Naive B cell (primary cell): ENCODE measurements around the gene NEAT1. TPM values are rescaled to one million over a fixed set of nuclear protein-coding genes. Genes with fewer than 3 reads are reported as not detected.
A peak's percentile ranks its signal among the peaks of the same experiment; 100 is the strongest.

ENCODE experiments used
- ATAC-seq, 2 donors: fragments of 150-1000 bp; cut with Tn5 transposase; 2 replicates each; pipeline ENCODE4 v1.10.0; 2021; ENCODE audit warnings: low read depth in 2 of 2, mild to moderate bottlenecking in 2 of 2, moderate library complexity in 2 of 2
- DNase-seq: peaks from one replicate; pipeline ENCODE4 v3.0.0; 2022
- H3K27ac Mint-ChIP-seq, 6 donors: one replicate each; pipeline ENCODE4 v1.8.0; 2020 to 2022; ENCODE audit warnings: mild to moderate bottlenecking in 6 of 6, mixed read lengths in 6 of 6, moderate library complexity in 5 of 6, inconsistent platforms in 2 of 6
- H3K27me3 Mint-ChIP-seq, 3 donors: one replicate each; pipeline ENCODE4 v1.8.0; 2021 to 2022; ENCODE audit warnings: mixed read lengths in 3 of 3, mild to moderate bottlenecking in 1 of 3
- H3K36me3 Mint-ChIP-seq, 2 donors: one replicate each; pipeline ENCODE4 v1.8.0; 2020 to 2022; ENCODE audit warnings: mixed read lengths in 2 of 2, inconsistent platforms in 1 of 2, mild to moderate bottlenecking in 1 of 2
- H3K4me1 Mint-ChIP-seq, 3 donors: one replicate each; pipeline ENCODE4 v1.8.0; 2020 to 2022; ENCODE audit warnings: mixed read lengths in 3 of 3, inconsistent platforms in 1 of 3, mild to moderate bottlenecking in 1 of 3, moderate library complexity in 1 of 3
- H3K4me3 Mint-ChIP-seq, 8 donors: one replicate each; pipeline ENCODE4 v1.8.0; 2020 to 2022; ENCODE audit warnings: mild to moderate bottlenecking in 8 of 8, mixed read lengths in 8 of 8, moderate library complexity in 8 of 8, inconsistent platforms in 2 of 8
- H3K9me3 Mint-ChIP-seq, 7 donors: one replicate each; pipeline ENCODE4 v1.8.0; 2020 to 2022; ENCODE audit warnings: mixed read lengths in 7 of 7, mild to moderate bottlenecking in 5 of 7, inconsistent platforms in 2 of 7, moderate library complexity in 1 of 7
- polyA plus RNA-seq, 6 donors: library from polyadenylated mRNA; unstranded; fragments of 300-500 nt; fragmentation: Illumina TruSeq; gene quantifications; one replicate each; pipeline ENCODE4 v1.2.3, GENCODE V29; 2021; ENCODE audit warnings: low read depth in 6 of 6

The NEAT1 gene
- polyA plus RNA-seq, 6 donors from 2014 or later = 0.88 to 4.2 (median 1.2) TPM

DNA sequence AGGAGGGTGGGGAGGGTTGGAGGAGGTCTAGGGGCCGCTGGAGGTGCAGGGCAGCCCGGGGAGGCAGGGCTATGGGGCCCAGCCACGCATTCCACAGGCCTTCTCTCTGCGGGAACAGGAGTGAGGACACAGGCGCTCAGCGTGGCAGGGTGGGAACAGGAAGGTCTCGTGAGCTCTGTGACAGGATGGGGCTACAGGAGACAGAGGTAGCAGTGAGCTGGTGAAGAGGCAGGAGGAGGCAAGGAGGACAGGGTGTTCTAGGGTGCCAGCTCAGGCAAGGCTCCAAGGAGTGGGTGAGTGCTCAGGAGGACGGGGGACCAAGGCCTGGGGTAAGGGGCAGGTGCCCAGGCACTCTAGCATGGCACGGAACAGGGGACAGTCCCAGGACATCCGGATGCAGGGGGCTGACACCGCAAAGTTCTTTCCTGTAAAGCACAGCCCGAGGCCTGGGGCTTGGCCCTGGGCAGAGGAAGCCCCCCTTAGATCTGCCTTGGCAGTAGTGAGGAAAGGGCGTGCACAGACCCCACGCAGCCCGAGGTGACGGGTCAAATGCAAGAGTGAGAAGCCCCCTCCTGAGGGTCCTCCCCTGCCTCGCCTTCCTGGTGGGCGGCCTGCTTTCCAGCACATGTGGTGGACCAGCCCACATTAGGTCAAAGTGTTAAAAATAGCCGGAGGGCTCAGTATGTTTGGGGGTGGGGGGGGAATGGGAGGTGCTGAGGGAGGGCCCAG, 4.7 kb upstream of the NEAT1 start:
- Mint-ChIP-seq H3K27ac (peak overlapping the region; percentile 98 to 100 (median 100)), H3K9me3 (no peaks in the 10 kb centered on the region), H3K4me1 (peaks cover 51 to 74% (median 71%) of the 10 kb centered on the region in 3 donors), H3K4me3 (peak overlapping the region; percentile 87 to 97 (median 93)), H3K27me3 (no peaks in the 10 kb centered on the region), H3K36me3 (peaks cover 0 to 6% of the 10 kb centered on the region in 2 donors)
- ATAC-seq = peak; percentile 1
- peak; percentile 72 for DNase-seq

DNA sequence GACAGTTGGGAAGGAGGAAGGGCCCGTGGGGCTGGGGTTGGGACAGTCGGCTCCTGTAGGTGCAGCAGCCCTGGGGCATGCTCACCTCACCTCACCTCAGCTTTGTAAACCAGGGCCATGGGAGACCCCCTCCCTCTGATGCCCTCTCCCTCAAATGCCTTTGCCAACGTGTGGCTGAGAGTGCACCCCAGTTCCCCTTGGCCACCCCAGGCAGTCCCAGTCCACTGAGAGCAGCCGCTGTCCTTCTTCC, 4.2 kb upstream of the NEAT1 start:
- H3K36me3 Mint-ChIP-seq = peaks cover 0 to 9% of the 10 kb centered on the region in 2 donors
- no peaks in the 10 kb centered on the region for H3K27me3 Mint-ChIP-seq
- DNase-seq = no peak
- peak overlapping the region; percentile 98 to 100 (median 100) for H3K27ac Mint-ChIP-seq
- H3K4me3 Mint-ChIP-seq = peak overlapping the region; percentile 87 to 97 (median 93)
- no peak for ATAC-seq
- H3K9me3 Mint-ChIP-seq = no peaks in the 10 kb centered on the region
- H3K4me1 Mint-ChIP-seq = peaks cover 56 to 79% (median 76%) of the 10 kb centered on the region in 3 donors

DNA sequence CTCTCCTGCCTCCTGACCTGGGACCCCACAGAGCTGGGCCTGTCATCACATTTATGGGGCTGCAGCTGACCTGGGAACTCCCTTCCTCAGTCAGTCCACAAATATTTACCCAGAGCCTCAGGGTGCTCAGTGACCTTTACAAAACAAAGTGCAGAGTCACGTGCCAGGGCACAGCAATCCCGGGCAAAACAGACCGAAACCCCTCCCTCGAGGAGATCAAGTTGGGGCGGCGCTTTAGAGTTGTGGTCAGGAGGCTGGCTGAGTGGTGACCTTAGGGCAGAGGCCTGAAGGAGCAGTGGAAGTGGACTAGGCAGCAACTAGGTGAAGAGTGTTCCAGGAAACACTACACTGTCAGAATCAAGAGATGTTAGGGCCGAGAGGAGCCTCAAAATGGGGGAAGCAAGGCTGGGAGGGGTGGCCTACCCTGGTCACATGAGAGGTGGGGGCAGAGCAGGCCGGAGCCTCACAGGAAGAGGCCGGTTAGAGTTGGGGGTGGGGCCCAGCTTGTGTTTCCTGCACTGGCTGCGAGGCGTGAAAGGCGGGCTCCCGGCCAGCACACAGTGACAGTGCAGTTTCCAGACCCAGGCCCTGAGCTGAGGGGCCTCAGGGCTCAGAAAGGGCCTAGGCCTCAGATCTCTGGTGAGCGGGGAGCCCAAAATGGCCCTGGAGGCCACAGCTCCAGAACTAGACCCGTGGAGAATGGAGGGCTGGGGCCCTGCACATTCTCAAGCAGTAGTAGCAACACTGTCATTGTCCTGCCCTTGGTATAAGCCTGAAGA, 3.7 kb upstream of the NEAT1 start:
- ATAC-seq (peak; percentile 57 to 60), DNase-seq (peak; percentile 94)
- Mint-ChIP-seq H3K27me3 (no peaks in the 10 kb centered on the region), H3K36me3 (peaks cover 0 to 9% of the 10 kb centered on the region in 2 donors), H3K4me1 (peaks cover 61 to 83% (median 81%) of the 10 kb centered on the region in 3 donors), H3K9me3 (no peaks in the 10 kb centered on the region), H3K27ac (peak overlapping the region; percentile 98 to 100 (median 100)), H3K4me3 (peak overlapping the region; percentile 87 to 97 (median 93))

DNA sequence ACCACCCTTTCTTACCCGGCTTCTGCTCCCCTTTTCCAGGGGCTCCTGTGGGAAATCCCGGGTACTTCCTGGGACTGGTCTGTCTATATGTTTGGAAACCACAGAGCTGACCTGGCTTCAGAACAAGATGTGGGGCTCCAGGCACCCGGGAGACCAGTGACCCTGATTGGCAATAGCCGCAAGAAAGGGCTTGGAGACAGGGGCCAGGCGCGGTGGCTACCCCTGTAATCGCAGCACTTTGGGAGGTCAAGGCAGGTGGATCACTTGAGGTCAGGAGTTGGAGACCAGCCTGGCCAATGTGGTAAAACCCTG, 3.2 kb upstream of the NEAT1 start:
- no peak for DNase-seq
- Mint-ChIP-seq H3K9me3 (no peaks in the 10 kb centered on the region), H3K36me3 (peaks cover 0 to 9% of the 10 kb centered on the region in 2 donors), H3K27me3 (no peaks in the 10 kb centered on the region), H3K4me1 (peaks cover 65 to 89% (median 87%) of the 10 kb centered on the region in 3 donors), H3K27ac (peak overlapping the region; percentile 98 to 100 (median 100)), H3K4me3 (peak overlapping the region in 7 of 8 donors; percentile 87 to 97 (median 93))
- ATAC-seq = no peak

DNA sequence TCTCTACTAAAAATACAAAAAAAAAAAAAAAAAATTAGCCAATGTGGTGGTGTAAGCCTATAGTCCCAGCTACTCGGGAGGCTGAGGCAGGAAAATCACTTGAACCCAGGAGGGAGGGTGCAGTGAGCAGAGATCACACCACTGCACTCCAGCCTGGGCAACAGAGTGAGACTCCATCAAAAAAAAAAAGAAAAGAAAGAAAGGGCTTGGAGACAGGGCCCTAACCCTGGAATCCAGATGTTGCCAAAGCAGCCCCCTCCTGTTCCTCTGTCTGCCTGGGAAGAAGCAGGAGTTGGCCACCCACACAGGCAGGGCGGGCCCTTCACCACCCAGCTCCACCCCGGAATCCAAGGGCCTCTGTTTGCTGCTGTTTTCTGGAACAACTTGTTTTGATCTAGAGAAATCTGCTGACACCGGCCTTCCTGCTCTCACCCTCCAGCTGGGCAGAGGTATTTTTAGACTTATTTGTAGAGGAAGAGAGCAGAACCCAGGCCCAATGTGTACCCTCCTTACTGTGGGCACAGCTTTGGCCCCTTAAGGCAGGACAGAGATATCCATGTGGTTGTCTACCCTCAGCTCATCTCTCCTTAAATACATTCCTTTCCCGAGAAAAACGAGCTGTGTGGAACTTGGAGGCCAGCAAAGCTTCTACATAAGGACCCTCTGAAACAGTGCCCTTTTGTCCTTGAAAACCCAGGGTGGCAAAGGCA, 2.7 kb upstream of the NEAT1 start:
- peak overlapping the region; percentile 81 to 97 (median 92) for H3K4me3 Mint-ChIP-seq
- DNase-seq (no peak), ATAC-seq (no peak)
- no peaks in the 10 kb centered on the region for H3K27me3 Mint-ChIP-seq
- H3K36me3 Mint-ChIP-seq = peaks cover 0 to 9% of the 10 kb centered on the region in 2 donors
- H3K9me3 Mint-ChIP-seq = no peaks in the 10 kb centered on the region
- H3K4me1 Mint-ChIP-seq = peaks cover 67 to 94% (median 92%) of the 10 kb centered on the region in 3 donors
- peak overlapping the region; percentile 98 to 100 (median 100) for H3K27ac Mint-ChIP-seq

DNA sequence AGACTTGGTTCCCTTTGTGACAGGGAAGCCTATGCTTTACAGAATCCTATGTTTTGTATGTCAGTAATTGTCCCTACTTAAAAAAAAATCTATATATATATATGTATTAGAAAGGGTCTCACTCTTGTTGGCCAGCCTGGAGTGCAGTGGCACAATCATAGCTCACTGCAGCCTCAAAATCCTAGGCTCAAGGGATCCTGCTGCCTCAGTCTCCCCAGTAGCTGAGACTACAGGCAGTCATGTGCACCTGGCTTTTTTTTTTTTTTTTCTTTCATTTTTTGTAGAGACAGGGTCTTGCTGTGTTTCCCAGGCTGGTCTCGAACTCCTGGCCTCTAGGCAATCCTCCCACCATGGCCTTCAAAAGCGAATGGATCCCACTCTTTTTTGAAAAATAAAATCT, 2.1 kb upstream of the NEAT1 start:
- no peak for ATAC-seq
- no peaks in the 10 kb centered on the region for H3K27me3 Mint-ChIP-seq

DNA sequence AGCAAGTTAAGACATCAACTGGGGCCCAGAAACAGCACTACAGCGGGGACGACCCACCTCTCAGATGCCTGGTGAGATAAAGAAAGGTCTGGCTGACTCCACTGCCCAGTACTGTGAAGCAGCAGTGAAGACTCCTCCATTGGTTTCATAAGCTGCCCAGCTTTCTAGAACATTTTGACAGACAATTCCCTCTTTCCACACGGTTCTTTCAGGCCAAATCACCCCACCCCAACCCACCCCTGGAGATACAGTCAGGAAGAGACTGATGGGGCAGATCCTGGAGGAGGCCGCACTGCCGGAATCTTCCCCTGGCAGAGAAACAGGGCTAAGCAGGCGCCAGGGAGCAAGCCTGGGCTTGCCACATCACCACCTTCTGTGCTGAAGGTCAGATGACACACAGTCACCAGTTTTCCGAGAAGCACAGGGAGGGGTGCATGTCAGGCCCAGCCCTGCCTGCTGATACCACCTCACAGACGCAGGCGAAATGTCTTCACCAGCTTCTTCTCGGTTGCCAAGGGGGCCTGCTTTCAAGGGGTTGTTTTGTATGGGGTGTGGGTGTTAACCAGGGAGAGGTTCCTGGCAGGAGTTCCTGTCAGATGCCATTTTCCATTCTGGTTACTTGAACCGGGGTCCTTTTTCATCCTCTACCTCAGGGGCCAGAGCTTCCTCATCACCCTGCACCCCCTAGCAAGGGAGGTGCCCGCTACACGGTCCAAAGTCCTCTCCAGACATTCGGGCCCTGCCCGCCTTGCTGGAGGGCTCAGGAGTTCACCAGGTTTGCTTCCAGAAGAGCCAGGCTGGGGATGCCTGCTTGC, 1.4 kb upstream of the NEAT1 start:
- H3K27me3 Mint-ChIP-seq = no peaks in the 10 kb centered on the region
- DNase-seq (peak; percentile 79), ATAC-seq (peak; percentile 10 to 12)
- peaks cover 73 to 96% (median 95%) of the 10 kb centered on the region in 3 donors for H3K4me1 Mint-ChIP-seq
- peak overlapping the region; percentile 98 to 100 (median 100) for H3K27ac Mint-ChIP-seq
- no peaks in the 10 kb centered on the region for H3K9me3 Mint-ChIP-seq
- H3K4me3 Mint-ChIP-seq = peak overlapping the region; percentile 84 to 98 (median 94)
- peaks cover 0 to 9% of the 10 kb centered on the region in 2 donors for H3K36me3 Mint-ChIP-seq

More for the DNA sequence above, 2.1 kb upstream of the NEAT1 start:
- peak overlapping the region; percentile 98 to 100 (median 100) for H3K27ac Mint-ChIP-seq
- peak overlapping the region; percentile 81 to 98 (median 92) for H3K4me3 Mint-ChIP-seq
- peaks cover 0 to 9% of the 10 kb centered on the region in 2 donors for H3K36me3 Mint-ChIP-seq
- DNase-seq = no peak
- no peaks in the 10 kb centered on the region for H3K9me3 Mint-ChIP-seq
- peaks cover 72 to 98% (median 95%) of the 10 kb centered on the region in 3 donors for H3K4me1 Mint-ChIP-seq

DNA sequence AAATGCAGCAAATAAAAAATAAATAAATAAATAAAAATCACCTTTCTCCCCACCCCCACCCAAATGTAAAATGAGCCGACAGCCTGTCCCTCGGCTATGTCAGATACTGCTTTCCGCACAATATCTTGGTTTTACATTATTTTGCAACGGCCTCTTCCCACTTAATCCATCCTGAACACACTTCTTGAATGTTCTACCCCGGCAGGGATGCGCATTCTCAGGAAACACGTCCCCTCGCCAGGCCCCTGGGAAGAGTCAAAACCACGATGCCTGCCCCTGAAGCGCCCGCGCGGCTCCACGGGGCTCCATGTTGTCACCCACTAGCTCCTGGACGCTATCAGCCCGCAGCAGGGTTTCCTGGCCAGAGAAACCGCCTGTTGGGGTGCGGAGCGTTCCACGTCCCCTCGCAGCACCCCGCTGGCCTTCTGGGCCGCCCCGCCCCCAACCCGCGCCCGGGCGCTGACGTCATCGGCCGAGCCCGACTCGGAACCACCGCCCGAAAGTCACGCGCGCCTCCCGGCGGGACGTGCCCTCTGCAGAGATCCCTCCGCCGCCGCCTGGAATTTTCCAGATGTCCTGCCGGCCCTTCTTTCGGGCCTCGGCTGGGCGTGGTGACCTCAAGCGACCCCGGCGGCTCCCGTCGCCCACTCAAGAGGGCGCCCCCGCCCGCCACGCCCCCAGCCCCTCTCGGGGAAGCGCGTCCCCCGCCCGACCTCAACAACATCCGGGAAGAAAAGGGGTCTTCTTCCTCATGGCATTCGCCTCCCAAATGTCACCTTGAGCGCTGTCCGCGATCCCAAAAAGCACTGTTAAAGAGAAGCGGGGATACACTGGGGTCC, 585 bp upstream of the NEAT1 start:
- Mint-ChIP-seq H3K36me3 (peaks cover 0 to 9% of the 10 kb centered on the region in 2 donors), H3K9me3 (no peaks in the 10 kb centered on the region), H3K27me3 (no peaks in the 10 kb centered on the region), H3K4me1 (peaks cover 77 to 96% (median 95%) of the 10 kb centered on the region in 3 donors), H3K4me3 (peak overlapping the region; percentile 84 to 98 (median 94)), H3K27ac (peak overlapping the region; percentile 98 to 100 (median 100))
- DNase-seq (peak; percentile 87), ATAC-seq (peak; percentile 7 to 11)

DNA sequence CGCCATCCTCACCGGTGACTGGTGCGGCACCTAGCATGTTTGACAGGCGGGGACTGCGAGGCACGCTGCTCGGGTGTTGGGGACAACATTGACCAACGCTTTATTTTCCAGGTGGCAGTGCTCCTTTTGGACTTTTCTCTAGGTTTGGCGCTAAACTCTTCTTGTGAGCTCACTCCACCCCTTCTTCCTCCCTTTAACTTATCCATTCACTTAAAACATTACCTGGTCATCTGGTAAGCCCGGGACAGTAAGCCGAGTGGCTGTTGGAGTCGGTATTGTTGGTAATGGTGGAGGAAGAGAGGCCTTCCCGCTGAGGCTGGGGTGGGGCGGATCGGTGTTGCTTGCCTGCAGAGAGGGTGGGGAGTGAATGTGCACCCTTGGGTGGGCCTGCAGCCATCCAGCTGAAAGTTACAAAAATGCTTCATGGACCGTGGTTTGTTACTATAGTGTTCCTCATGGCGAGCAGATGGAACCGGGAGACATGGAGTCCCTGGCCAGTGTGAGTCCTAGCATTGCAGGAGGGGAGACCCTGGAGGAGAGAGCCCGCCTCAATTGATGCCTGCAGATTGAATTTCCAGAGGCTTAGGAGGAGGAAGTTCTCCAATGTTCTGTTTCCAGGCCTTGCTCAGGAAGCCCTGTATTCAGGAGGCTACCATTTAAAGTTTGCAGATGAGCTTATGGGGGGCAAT, 1.1 kb downstream of the NEAT1 start:
- H3K27me3 Mint-ChIP-seq = no peaks in the 10 kb centered on the region
- DNase-seq (no peak), ATAC-seq (no peak)
- no peaks in the 10 kb centered on the region for H3K9me3 Mint-ChIP-seq
- peaks cover 5 to 9% of the 10 kb centered on the region in 2 donors for H3K36me3 Mint-ChIP-seq
- H3K4me1 Mint-ChIP-seq = peaks cover 78 to 95% (median 94%) of the 10 kb centered on the region in 3 donors
- peak overlapping the region; percentile 98 to 100 (median 100) for H3K27ac Mint-ChIP-seq
- peak overlapping the region; percentile 84 to 98 (median 94) for H3K4me3 Mint-ChIP-seq

DNA sequence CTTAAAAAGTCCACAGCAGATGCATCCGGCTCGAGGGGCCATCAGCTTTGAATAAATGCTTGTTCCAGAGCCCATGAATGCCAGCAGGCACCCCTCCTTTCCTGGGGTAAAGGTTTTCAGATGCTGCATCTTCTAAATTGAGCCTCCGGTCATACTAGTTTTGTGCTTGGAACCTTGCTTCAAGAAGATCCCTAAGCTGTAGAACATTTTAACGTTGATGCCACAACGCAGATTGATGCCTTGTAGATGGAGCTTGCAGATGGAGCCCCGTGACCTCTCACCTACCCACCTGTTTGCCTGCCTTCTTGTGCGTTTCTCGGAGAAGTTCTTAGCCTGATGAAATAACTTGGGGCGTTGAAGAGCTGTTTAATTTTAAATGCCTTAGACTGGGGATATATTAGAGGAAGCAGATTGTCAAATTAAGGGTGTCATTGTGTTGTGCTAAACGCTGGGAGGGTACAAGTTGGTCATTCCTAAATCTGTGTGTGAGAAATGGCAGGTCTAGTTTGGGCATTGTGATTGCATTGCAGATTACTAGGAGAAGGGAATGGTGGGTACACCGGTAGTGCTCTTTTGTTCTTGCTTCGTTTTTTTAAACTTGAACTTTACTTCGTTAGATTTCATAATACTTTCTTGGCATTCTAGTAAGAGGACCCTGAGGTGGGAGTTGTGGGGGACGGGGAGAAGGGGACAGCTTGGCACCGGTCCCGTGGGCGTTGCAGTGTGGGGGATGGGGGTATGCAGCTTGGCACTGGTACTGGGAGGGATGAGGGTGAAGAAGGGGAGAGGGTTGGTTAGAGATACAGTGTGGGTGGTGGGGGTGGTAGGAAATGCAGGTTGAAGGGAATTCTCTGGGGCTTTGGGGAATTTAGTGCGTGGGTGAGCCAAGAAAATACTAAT, 1.9 kb downstream of the NEAT1 start:
- peaks cover 5 to 9% of the 10 kb centered on the region in 2 donors for H3K36me3 Mint-ChIP-seq
- no peak for ATAC-seq
- peaks cover 78 to 95% (median 92%) of the 10 kb centered on the region in 3 donors for H3K4me1 Mint-ChIP-seq
- DNase-seq = no peak
- H3K4me3 Mint-ChIP-seq = peak overlapping the region; percentile 84 to 98 (median 94)
- peak overlapping the region; percentile 98 to 100 (median 100) for H3K27ac Mint-ChIP-seq
- H3K27me3 Mint-ChIP-seq = no peaks in the 10 kb centered on the region
- no peaks in the 10 kb centered on the region for H3K9me3 Mint-ChIP-seq
